Adipocyte (in vitro differentiated cells): Measurements from ENCODE around the gene CRAT.
A peak's percentile ranks its signal among the peaks of the same experiment; 100 is the strongest.

Experiments
- DNase-seq: peaks from one replicate; pipeline ENCODE4 v3.0.0-alpha.2; 2015; ENCODE audit warnings: low read depth
- H3K27me3 ChIP-seq: replicated peaks from 2 replicates; pipeline ENCODE4 v1.7.0; 2013; ENCODE audit warnings: mild to moderate bottlenecking, low read length, moderate library complexity; ENCODE audit not compliant: control insufficient read depth, insufficient read depth
- H3K36me3 ChIP-seq: 2 replicates; pipeline ENCODE4 v1.7.0; 2013; ENCODE audit warnings: low read length, mild to moderate bottlenecking, moderate library complexity; ENCODE audit not compliant: control insufficient read depth, insufficient read depth, severe bottlenecking
- H3K4me1 ChIP-seq: 2 replicates; pipeline ENCODE4 v1.7.0; 2013; ENCODE audit warnings: mild to moderate bottlenecking, low read length, moderate library complexity; ENCODE audit not compliant: control insufficient read depth, insufficient read depth
- H3K4me3 ChIP-seq: 2 replicates; pipeline ENCODE4 v1.7.0; 2013; ENCODE audit warnings: mild to moderate bottlenecking, low read length, moderate library complexity
- H3K9ac ChIP-seq: 2 replicates; pipeline ENCODE4 v1.7.0; 2013; ENCODE audit warnings: mild to moderate bottlenecking, low read length, moderate library complexity
- H3K9me3 ChIP-seq: 2 replicates; pipeline ENCODE4 v1.7.0; 2013; ENCODE audit warnings: mild to moderate bottlenecking, low read length, moderate library complexity; ENCODE audit not compliant: control insufficient read depth

CRAT gene

GRCh38 chr9:129143031-129143927 is 32.7 kb upstream of the CRAT start:
- Histone ChIP-seq H3K4me1 (peaks cover 79% of the 10 kb centered on the region), H3K9me3 (no peaks in the 10 kb centered on the region), H3K36me3 (peaks cover 12% of the 10 kb centered on the region), H3K27me3 (no peaks in the 10 kb centered on the region), H3K4me3 (peak overlapping the region; percentile 52), H3K9ac (peak overlapping the region; percentile 99)
- DNase-seq: peak; percentile 93

- Histone ChIP-seq H3K9ac (peak overlapping the region; percentile 99), H3K27me3 (no peaks in the 10 kb centered on the region), H3K4me1 (peaks cover 85% of the 10 kb centered on the region), H3K36me3 (peaks cover 12% of the 10 kb centered on the region), H3K4me3 (no peak overlapping the region), H3K9me3 (no peaks in the 10 kb centered on the region)
- DNase-seq: no peak
Observed at GRCh38 chr9:129142138-129142935, 31.7 kb upstream of the CRAT start.

GRCh38 chr9:129141066-129142041 is 30.8 kb upstream of the CRAT start:
- Histone ChIP-seq H3K27me3 (no peaks in the 10 kb centered on the region), H3K36me3 (peaks cover 12% of the 10 kb centered on the region), H3K4me1 (peaks cover 77% of the 10 kb centered on the region), H3K9ac (peak overlapping the region; percentile 99), H3K9me3 (no peaks in the 10 kb centered on the region), H3K4me3 (peak overlapping the region; percentile 70)
- DNase-seq: peak; percentile 91

GRCh38 chr9:129140397-129141065 is 29.9 kb upstream of the CRAT start:
- Histone ChIP-seq H3K4me1 (peaks cover 69% of the 10 kb centered on the region), H3K27me3 (no peaks in the 10 kb centered on the region), H3K36me3 (peaks cover 14% of the 10 kb centered on the region), H3K9ac (peak overlapping the region; percentile 99), H3K9me3 (no peaks in the 10 kb centered on the region), H3K4me3 (peak overlapping the region; percentile 75)
- peak; percentile 58 for DNase-seq

GRCh38 chr9:129139993-129140396 is 29.4 kb upstream of the CRAT start:
- H3K27me3 ChIP-seq: no peaks in the 10 kb centered on the region
- H3K36me3 ChIP-seq: peaks cover 18% of the 10 kb centered on the region
- H3K4me1 ChIP-seq: peaks cover 64% of the 10 kb centered on the region
- peak overlapping the region; percentile 79 for H3K4me3 ChIP-seq
- no peaks in the 10 kb centered on the region for H3K9me3 ChIP-seq
- peak overlapping the region; percentile 99 for H3K9ac ChIP-seq
- DNase-seq: peak; percentile 100

- Histone ChIP-seq H3K36me3 (peaks cover 22% of the 10 kb centered on the region), H3K9me3 (no peaks in the 10 kb centered on the region), H3K9ac (peak overlapping the region; percentile 99), H3K4me1 (peaks cover 62% of the 10 kb centered on the region), H3K27me3 (no peaks in the 10 kb centered on the region), H3K4me3 (peak overlapping the region; percentile 79)
- DNase-seq: peak; percentile 95
Observed at GRCh38 chr9:129139233-129139992, 28.8 kb upstream of the CRAT start.

DNA sequence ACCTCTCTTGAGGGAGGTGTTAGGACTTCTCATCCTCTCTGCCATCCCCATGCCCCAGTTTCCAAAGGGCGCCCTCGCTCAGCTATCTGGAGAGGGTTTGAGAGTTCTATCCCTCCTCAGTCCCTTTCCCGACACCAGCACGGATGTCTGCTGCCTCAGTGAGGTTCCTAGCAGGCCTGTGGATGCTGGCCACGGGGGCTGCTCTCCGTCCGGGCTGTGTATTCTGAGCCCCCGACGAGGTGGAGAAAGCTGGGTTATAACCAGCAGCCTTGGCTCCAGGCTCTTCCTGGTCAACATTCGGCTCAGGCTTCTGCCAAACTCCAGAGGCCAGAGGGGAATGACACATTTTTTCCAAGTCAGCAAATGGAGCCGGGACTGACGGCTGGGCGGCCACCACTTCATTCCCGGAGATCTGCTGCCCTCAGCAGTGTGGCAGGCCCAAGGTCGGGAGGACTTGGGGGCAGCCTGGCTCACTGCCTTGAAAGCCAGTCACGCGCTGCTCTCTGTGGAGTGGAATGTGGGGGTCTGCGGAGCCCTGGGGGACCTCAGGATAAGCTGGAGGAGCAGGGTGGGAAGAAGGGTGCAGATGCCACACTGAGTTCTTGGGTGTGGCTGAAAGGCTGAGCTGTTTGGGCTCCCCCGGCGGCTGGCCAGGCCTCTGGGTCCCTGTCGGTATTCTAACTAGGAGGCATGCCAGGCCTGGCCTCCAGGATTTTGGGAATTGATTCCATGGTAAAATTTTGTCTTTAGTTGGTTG is 28.1 kb upstream of the CRAT start:
- H3K36me3 ChIP-seq: peaks cover 17% of the 10 kb centered on the region
- H3K9me3 ChIP-seq: no peaks in the 10 kb centered on the region
- peak overlapping the region; percentile 79 for H3K4me3 ChIP-seq
- DNase-seq: peak; percentile 66
- peaks cover 57% of the 10 kb centered on the region for H3K4me1 ChIP-seq
- H3K9ac ChIP-seq: peak overlapping the region; percentile 99
- H3K27me3 ChIP-seq: no peaks in the 10 kb centered on the region

GRCh38 chr9:129138144-129138462 is 27.5 kb upstream of the CRAT start:
- H3K4me1 ChIP-seq: peaks cover 51% of the 10 kb centered on the region
- H3K36me3 ChIP-seq: peaks cover 17% of the 10 kb centered on the region
- peak overlapping the region; percentile 79 for H3K4me3 ChIP-seq
- no peaks in the 10 kb centered on the region for H3K9me3 ChIP-seq
- peak overlapping the region; percentile 99 for H3K9ac ChIP-seq
- H3K27me3 ChIP-seq: no peaks in the 10 kb centered on the region
- no peak for DNase-seq

GRCh38 chr9:129137292-129138143 is 26.9 kb upstream of the CRAT start:
- Histone ChIP-seq H3K27me3 (no peaks in the 10 kb centered on the region), H3K9me3 (no peaks in the 10 kb centered on the region), H3K36me3 (peaks cover 14% of the 10 kb centered on the region), H3K4me3 (no peak overlapping the region), H3K4me1 (peaks cover 45% of the 10 kb centered on the region), H3K9ac (peak overlapping the region; percentile 99)
- DNase-seq: no peak
